ENCODE measurements around the gene PGAM1. TPM values are rescaled to one million over a fixed set of nuclear protein-coding genes. Genes with fewer than 3 reads are reported as not detected.

Gene PGAM1
- total RNA-seq, 2 experiments from 2014 or later = 50.7 to 55.5 TPM

DNA sequence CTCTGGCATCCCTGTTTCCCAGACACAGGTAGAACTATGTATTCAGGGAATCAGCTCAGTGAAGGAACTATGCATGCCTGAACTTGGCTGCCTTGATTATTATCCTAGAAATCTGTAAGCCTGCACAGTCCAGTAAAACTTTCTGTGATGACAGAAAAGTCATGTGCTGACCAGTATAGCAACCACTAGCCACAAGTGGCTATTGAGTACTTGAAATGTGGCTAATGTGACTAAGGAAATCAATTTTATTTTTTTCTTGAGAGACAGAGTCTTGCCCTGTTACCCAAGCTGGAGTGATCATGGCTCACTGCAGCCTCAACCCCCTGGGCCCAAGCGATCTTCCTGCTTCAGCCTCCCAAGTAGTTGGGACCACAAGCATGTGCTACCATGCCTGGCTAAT, 16.3 kb downstream of the PGAM1 start:
- DNase-seq (no peak), ATAC-seq (ENCODE audit: poor library complexity) (no peak)
- Mint-ChIP-seq H3K4me1 (ENCODE audit: low read depth) (peaks cover 32% of the 10 kb centered on the region), H3K4me3 (no peak overlapping the region), H3K36me3 (ENCODE audit: low read depth) (peaks cover 69% of the 10 kb centered on the region), H3K27ac (no peak overlapping the region), H3K27me3 (no peaks in the 10 kb centered on the region), H3K9me3 (no peaks in the 10 kb centered on the region)
- Histone ChIP-seq H3K4me1 (ENCODE audit: insufficient read depth, low read length) (peaks cover 27% of the 10 kb centered on the region), H3K27ac (ENCODE audit: low read depth in 1 of 2, low read length in 2 of 2) (no peak overlapping the region), H3K4me3 (ENCODE audit: low read length) (no peak overlapping the region), H3K9me3 (ENCODE audit: control insufficient read depth in 1 of 2, insufficient read depth in 1 of 2, low read length in 2 of 2) (no peaks in the 10 kb centered on the region), H3K27me3 (ENCODE audit: control insufficient read depth in 1 of 2, insufficient read depth in 2 of 2, low read length in 2 of 2) (no peaks in the 10 kb centered on the region), H3K36me3 (ENCODE audit: insufficient read depth, low read length) (peaks cover 42% of the 10 kb centered on the region)
- intact Hi-C loops (cut with DNase I, micrococcal nuclease) = no loop called here
- CTCF ChIA-PET = no interaction called here
- TF ChIP-seq, protein P1, sequence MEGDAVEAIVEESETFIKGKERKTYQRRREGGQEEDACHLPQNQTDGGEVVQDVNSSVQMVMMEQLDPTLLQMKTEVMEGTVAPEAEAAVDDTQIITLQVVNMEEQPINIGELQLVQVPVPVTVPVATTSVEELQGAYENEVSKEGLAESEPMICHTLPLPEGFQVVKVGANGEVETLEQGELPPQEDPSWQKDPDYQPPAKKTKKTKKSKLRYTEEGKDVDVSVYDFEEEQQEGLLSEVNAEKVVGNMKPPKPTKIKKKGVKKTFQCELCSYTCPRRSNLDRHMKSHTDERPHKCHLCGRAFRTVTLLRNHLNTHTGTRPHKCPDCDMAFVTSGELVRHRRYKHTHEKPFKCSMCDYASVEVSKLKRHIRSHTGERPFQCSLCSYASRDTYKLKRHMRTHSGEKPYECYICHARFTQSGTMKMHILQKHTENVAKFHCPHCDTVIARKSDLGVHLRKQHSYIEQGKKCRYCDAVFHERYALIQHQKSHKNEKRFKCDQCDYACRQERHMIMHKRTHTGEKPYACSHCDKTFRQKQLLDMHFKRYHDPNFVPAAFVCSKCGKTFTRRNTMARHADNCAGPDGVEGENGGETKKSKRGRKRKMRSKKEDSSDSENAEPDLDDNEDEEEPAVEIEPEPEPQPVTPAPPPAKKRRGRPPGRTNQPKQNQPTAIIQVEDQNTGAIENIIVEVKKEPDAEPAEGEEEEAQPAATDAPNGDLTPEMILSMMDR (IDR thresholded peaks at IDR 0.05) = no peak
- POLR2A ChIA-PET = no interaction called here

DNA sequence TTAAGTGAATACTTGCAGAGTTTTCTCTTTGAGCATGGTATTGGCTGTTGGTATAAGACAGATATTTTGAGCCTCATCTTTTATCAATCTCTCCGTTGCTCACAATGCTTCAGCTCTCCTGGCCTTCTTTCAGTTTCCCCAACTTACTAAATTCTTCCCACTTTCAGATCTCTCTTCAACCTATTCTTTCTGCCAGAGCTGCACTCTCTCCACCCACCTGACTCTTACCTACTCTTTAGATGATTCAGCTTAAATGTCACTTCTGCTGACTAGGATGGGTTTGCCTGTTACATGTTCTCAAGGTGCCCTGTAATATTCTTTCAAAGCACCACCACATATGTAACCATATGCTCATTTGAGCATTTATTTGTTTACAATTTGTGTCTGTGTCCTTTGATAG, 18.2 kb downstream of the PGAM1 start:
- H3K36me3 ChIP-seq (ENCODE audit: insufficient read depth, low read length) = peaks cover 26% of the 10 kb centered on the region
- H3K36me3 Mint-ChIP-seq (ENCODE audit: low read depth) = peaks cover 56% of the 10 kb centered on the region
- no peaks in the 10 kb centered on the region for H3K9me3 ChIP-seq (ENCODE audit: control insufficient read depth in 1 of 2, insufficient read depth in 1 of 2, low read length in 2 of 2)
- TF ChIP-seq, protein P1 (IDR thresholded peaks at IDR 0.05) = no peak
- no peaks in the 10 kb centered on the region for H3K27me3 Mint-ChIP-seq
- no peaks in the 10 kb centered on the region for H3K9me3 Mint-ChIP-seq
- ATAC-seq (ENCODE audit: poor library complexity) (no peak), DNase-seq (no peak)
- peak overlapping the region; percentile 95 for H3K27ac Mint-ChIP-seq
- POLR2A ChIA-PET = interaction anchor here (0.8 to 1.2 kb wide), 2 partner anchors 11 to 25 kb away, joined by 3 to 6 read pairs; no protein-coding TSS in a partner anchor
- no peak overlapping the region for H3K4me3 ChIP-seq (ENCODE audit: low read length)
- H3K4me1 Mint-ChIP-seq (ENCODE audit: low read depth) = peaks cover 44% of the 10 kb centered on the region
- CTCF ChIA-PET = interaction anchor here (1.8 kb wide), 1 partner anchor 25 kb away, joined by 8 read pairs; no protein-coding TSS in a partner anchor
- H3K4me1 ChIP-seq (ENCODE audit: insufficient read depth, low read length) = peaks cover 33% of the 10 kb centered on the region
- H3K27ac ChIP-seq (ENCODE audit: low read depth in 1 of 2, low read length in 2 of 2) = no peak overlapping the region
- H3K4me3 Mint-ChIP-seq = peak overlapping the region; percentile 100
- intact Hi-C loops (cut with DNase I, micrococcal nuclease) = loop anchor here in 1 of 2 experiments (2.0 kb wide), 2 partner anchors 41 to 55 kb away; partner anchors contain the start of genes MMS19 and UBTD1
- H3K27me3 ChIP-seq (ENCODE audit: control insufficient read depth in 1 of 2, insufficient read depth in 2 of 2, low read length in 2 of 2) = no peaks in the 10 kb centered on the region

DNA sequence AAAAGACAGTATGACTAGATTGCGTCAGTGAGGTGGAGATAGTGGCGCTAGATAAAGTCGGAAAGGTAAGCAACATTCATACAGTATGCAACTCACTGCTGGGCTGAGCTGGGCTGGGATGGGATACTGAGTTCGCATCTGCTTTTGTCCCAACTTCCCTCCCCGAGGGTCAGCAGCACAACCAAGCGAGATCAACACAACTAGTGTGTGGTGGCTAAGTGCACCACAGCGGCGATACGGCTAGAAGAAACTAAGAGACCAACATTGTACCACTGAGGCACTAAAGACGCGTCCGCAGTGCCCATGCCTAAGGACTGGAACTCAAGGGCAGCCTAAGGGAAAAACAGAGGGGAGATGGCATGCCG, 19.3 kb downstream of the PGAM1 start:
- Mint-ChIP-seq H3K27ac (peak overlapping the region; percentile 95), H3K4me1 (ENCODE audit: low read depth) (peaks cover 47% of the 10 kb centered on the region), H3K36me3 (ENCODE audit: low read depth) (peaks cover 47% of the 10 kb centered on the region), H3K4me3 (peak overlapping the region; percentile 100), H3K27me3 (no peaks in the 10 kb centered on the region), H3K9me3 (no peaks in the 10 kb centered on the region)
- H3K4me3 ChIP-seq (ENCODE audit: low read length) = peak overlapping the region; percentile 78
- DNase-seq = peak in 1 of 14 experiments; percentile 22
- no peaks in the 10 kb centered on the region for H3K27me3 ChIP-seq (ENCODE audit: control insufficient read depth in 1 of 2, insufficient read depth in 2 of 2, low read length in 2 of 2)
- H3K4me1 ChIP-seq (ENCODE audit: insufficient read depth, low read length) = peaks cover 33% of the 10 kb centered on the region
- peaks cover 20% of the 10 kb centered on the region for H3K36me3 ChIP-seq (ENCODE audit: insufficient read depth, low read length)
- CTCF ChIA-PET = interaction anchor here (1.8 kb wide), 1 partner anchor 26 kb away, joined by 8 read pairs; no protein-coding TSS in a partner anchor
- no peaks in the 10 kb centered on the region for H3K9me3 ChIP-seq (ENCODE audit: control insufficient read depth in 1 of 2, insufficient read depth in 1 of 2, low read length in 2 of 2)
- POLR2A ChIA-PET = interaction anchor here (0.6 to 1.2 kb wide), 3 partner anchors 12 to 44 kb away, joined by 3 to 6 read pairs (median 3); partner anchors contain the start of gene RRP12
- H3K27ac ChIP-seq (ENCODE audit: low read depth in 1 of 2, low read length in 2 of 2) = peak overlapping the region; percentile 19 to 57
- TF ChIP-seq, protein P1 (IDR thresholded peaks at IDR 0.05) = no peak
- no peak for ATAC-seq (ENCODE audit: poor library complexity)
- intact Hi-C loops (cut with DNase I, micrococcal nuclease) = loop anchor here in 1 of 2 experiments (2.0 to 5.0 kb wide), 3 partner anchors 43 to 187 kb away; partner anchors contain the start of genes MMS19, MORN4 and UBTD1
